Activated T-cell treated with anti-CD3 and anti-CD28 coated beads, Interleukin-2, amount 50 U/mL, for 4 hours (primary cell): ENCODE measurements around the gene TANGO2. TPM values are rescaled to one million over a fixed set of nuclear protein-coding genes. Genes with fewer than 3 reads are reported as not detected.
A peak's percentile ranks its signal among the peaks of the same experiment; 100 is the strongest.

Source experiments
- ATAC-seq, 2 donors: fragments of 200-7000 bp; cut with Tn5 transposase; one replicate each; pipeline ENCODE4 v1.10.0; 2021
- DNase-seq: peaks from one replicate; pipeline ENCODE4 v3.0.0-alpha.2; 2020
- H3K27me3 Mint-ChIP-seq: one replicate; pipeline ENCODE4 v1.8.0; 2021; ENCODE audit warnings: low read depth, mixed read lengths
- H3K36me3 Mint-ChIP-seq: one replicate; pipeline ENCODE4 v1.8.0; 2022; ENCODE audit warnings: mixed read lengths; ENCODE audit not compliant: insufficient read depth
- H3K4me1 Mint-ChIP-seq: one replicate; pipeline ENCODE4 v1.8.0; 2021; ENCODE audit warnings: low read depth, mixed read lengths
- H3K4me3 Mint-ChIP-seq: one replicate; pipeline ENCODE4 v1.8.0; 2021; ENCODE audit warnings: mild to moderate bottlenecking, moderate library complexity, mixed read lengths
- H3K9me3 Mint-ChIP-seq: one replicate; pipeline ENCODE4 v1.8.0; 2021; ENCODE audit warnings: mixed read lengths
- total RNA-seq, 3 donors: library from RNA; stranded (reverse); gene quantifications; one replicate each; pipeline ENCODE4 v1.2.1, GENCODE V29; 2021

The TANGO2 gene
- total RNA-seq, 3 donors from 2014 or later: 23.1 to 26.8 (median 25.3) TPM

GRCh38 chr22:20099099-20099711 lies 78.3 kb downstream of the TANGO2 start:
- DNase-seq (no peak), ATAC-seq (no peak)
- Mint-ChIP-seq H3K4me3 (no peak overlapping the region), H3K36me3 (peaks cover 40% of the 10 kb centered on the region), H3K27me3 (no peaks in the 10 kb centered on the region), H3K9me3 (no peaks in the 10 kb centered on the region), H3K4me1 (peaks cover 58% of the 10 kb centered on the region)

- Mint-ChIP-seq H3K27me3 (no peaks in the 10 kb centered on the region), H3K4me1 (peaks cover 47% of the 10 kb centered on the region), H3K9me3 (no peaks in the 10 kb centered on the region), H3K36me3 (peaks cover 26% of the 10 kb centered on the region), H3K4me3 (no peak overlapping the region)
- ATAC-seq (no peak), DNase-seq (no peak)
Observed at GRCh38 chr22:20101638-20102037, 80.7 kb downstream of the TANGO2 start.

GRCh38 chr22:20102203-20102780 lies 81.4 kb downstream of the TANGO2 start:
- H3K36me3 Mint-ChIP-seq: peaks cover 20% of the 10 kb centered on the region
- H3K4me1 Mint-ChIP-seq: peaks cover 45% of the 10 kb centered on the region
- DNase-seq: no peak
- H3K27me3 Mint-ChIP-seq: no peaks in the 10 kb centered on the region
- H3K9me3 Mint-ChIP-seq: no peaks in the 10 kb centered on the region
- no peak overlapping the region for H3K4me3 Mint-ChIP-seq
- ATAC-seq: no peak

- ATAC-seq (no peak), DNase-seq (no peak)
- H3K4me3 Mint-ChIP-seq: no peak overlapping the region
- H3K36me3 Mint-ChIP-seq: peaks cover 7% of the 10 kb centered on the region
- peaks cover 17% of the 10 kb centered on the region for H3K4me1 Mint-ChIP-seq
- no peaks in the 10 kb centered on the region for H3K9me3 Mint-ChIP-seq
- H3K27me3 Mint-ChIP-seq: no peaks in the 10 kb centered on the region
Observed at GRCh38 chr22:20105456-20106204, 84.7 kb downstream of the TANGO2 start.

- DNase-seq: no peak
- peaks cover 7% of the 10 kb centered on the region for H3K36me3 Mint-ChIP-seq
- H3K9me3 Mint-ChIP-seq: no peaks in the 10 kb centered on the region
- no peaks in the 10 kb centered on the region for H3K27me3 Mint-ChIP-seq
- no peak for ATAC-seq
- peaks cover 10% of the 10 kb centered on the region for H3K4me1 Mint-ChIP-seq
- no peak overlapping the region for H3K4me3 Mint-ChIP-seq
Observed at GRCh38 chr22:20106205-20106848, 85.4 kb downstream of the TANGO2 start.

- H3K9me3 Mint-ChIP-seq: no peaks in the 10 kb centered on the region
Observed at GRCh38 chr22:20106849-20107237, 85.9 kb downstream of the TANGO2 start.

GRCh38 chr22:20107471-20107901 lies 86.6 kb downstream of the TANGO2 start:
- no peak for ATAC-seq
- Mint-ChIP-seq H3K36me3 (peaks cover 6% of the 10 kb centered on the region), H3K4me3 (no peak overlapping the region), H3K4me1 (peaks cover 4% of the 10 kb centered on the region), H3K27me3 (no peaks in the 10 kb centered on the region), H3K9me3 (no peaks in the 10 kb centered on the region)
- no peak for DNase-seq

More at GRCh38 chr22:20106849-20107237, 85.9 kb downstream of the TANGO2 start:
- Mint-ChIP-seq H3K36me3 (peaks cover 8% of the 10 kb centered on the region), H3K27me3 (no peaks in the 10 kb centered on the region), H3K4me1 (peaks cover 7% of the 10 kb centered on the region), H3K4me3 (no peak overlapping the region)
- ATAC-seq (no peak), DNase-seq (no peak)

- Mint-ChIP-seq H3K9me3 (no peaks in the 10 kb centered on the region), H3K27me3 (no peaks in the 10 kb centered on the region), H3K36me3 (peaks cover 6% of the 10 kb centered on the region), H3K4me3 (no peak overlapping the region), H3K4me1 (peaks cover 4% of the 10 kb centered on the region)
- DNase-seq: no peak
- ATAC-seq: no peak
Observed at GRCh38 chr22:20107951-20108756, 87.2 kb downstream of the TANGO2 start.

GRCh38 chr22:20108757-20109230 lies 87.9 kb downstream of the TANGO2 start:
- peaks cover 4% of the 10 kb centered on the region for H3K4me1 Mint-ChIP-seq
- no peaks in the 10 kb centered on the region for H3K9me3 Mint-ChIP-seq
- no peak overlapping the region for H3K4me3 Mint-ChIP-seq
- H3K36me3 Mint-ChIP-seq: peaks cover 6% of the 10 kb centered on the region
- ATAC-seq (no peak), DNase-seq (no peak)
- no peaks in the 10 kb centered on the region for H3K27me3 Mint-ChIP-seq

GRCh38 chr22:20109411-20110358 lies 88.8 kb downstream of the TANGO2 start:
- no peak overlapping the region for H3K4me3 Mint-ChIP-seq
- H3K4me1 Mint-ChIP-seq: peaks cover 9% of the 10 kb centered on the region
- peaks cover 8% of the 10 kb centered on the region for H3K36me3 Mint-ChIP-seq
- H3K27me3 Mint-ChIP-seq: no peaks in the 10 kb centered on the region
- DNase-seq (no peak), ATAC-seq (no peak)
- no peaks in the 10 kb centered on the region for H3K9me3 Mint-ChIP-seq

- no peaks in the 10 kb centered on the region for H3K9me3 Mint-ChIP-seq
- no peak overlapping the region for H3K4me3 Mint-ChIP-seq
- H3K4me1 Mint-ChIP-seq: peaks cover 14% of the 10 kb centered on the region
- peaks cover 8% of the 10 kb centered on the region for H3K36me3 Mint-ChIP-seq
- DNase-seq (no peak), ATAC-seq (no peak)
- no peaks in the 10 kb centered on the region for H3K27me3 Mint-ChIP-seq
Observed at GRCh38 chr22:20110359-20110985, 89.6 kb downstream of the TANGO2 start.

GRCh38 chr22:20111045-20111688 lies 90.3 kb downstream of the TANGO2 start:
- Mint-ChIP-seq H3K4me3 (no peak overlapping the region), H3K36me3 (peaks cover 8% of the 10 kb centered on the region), H3K9me3 (no peaks in the 10 kb centered on the region), H3K27me3 (no peaks in the 10 kb centered on the region), H3K4me1 (peaks cover 14% of the 10 kb centered on the region)
- ATAC-seq (peak; percentile 53 to 56), DNase-seq (no peak)
